ENCODE measurements around the gene MYRFL. TPM values are rescaled to one million over a fixed set of nuclear protein-coding genes. Genes with fewer than 3 reads are reported as not detected.

MYRFL gene
- total RNA-seq, 1 donor from 2014 or later = not detected

DNA sequence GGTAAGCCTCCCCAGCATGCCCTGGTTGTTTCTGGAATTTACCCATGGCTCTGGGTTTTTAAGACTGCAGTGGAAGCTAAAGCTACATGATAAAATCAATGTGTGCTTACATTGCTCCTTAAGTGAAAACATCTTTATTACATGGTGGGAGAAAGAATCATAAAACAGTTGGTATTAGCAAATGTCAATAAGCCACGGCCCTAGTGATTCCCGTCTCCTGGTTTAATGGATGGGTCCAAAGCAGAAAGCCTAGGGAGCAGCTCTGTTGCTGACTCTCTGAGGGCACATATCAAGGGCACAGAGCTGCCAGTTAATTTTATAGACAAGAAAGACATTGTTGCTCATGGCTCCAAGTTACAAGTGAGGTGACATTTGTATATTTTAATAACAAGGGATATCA, 127.9 kb downstream of the MYRFL start:
- no peaks in the 10 kb centered on the region for H3K4me1 ChIP-seq
- no peaks in the 10 kb centered on the region for H3K27me3 ChIP-seq
- no peak overlapping the region for H3K27ac ChIP-seq
- DNase-seq (ENCODE audit: extremely low spot score in 2 of 2) = no peak
- intact Hi-C loops (cut with DNase I) = no loop called here
- TF ChIP-seq POLR2AphosphoS5 (IDR thresholded peaks at IDR 0.05; ENCODE audit: insufficient read depth in 1 of 2, low read depth in 1 of 2) = no peak
- TF ChIP-seq POLR2A (IDR thresholded peaks at IDR 0.05) = no peak
- TF ChIP-seq, protein P1, sequence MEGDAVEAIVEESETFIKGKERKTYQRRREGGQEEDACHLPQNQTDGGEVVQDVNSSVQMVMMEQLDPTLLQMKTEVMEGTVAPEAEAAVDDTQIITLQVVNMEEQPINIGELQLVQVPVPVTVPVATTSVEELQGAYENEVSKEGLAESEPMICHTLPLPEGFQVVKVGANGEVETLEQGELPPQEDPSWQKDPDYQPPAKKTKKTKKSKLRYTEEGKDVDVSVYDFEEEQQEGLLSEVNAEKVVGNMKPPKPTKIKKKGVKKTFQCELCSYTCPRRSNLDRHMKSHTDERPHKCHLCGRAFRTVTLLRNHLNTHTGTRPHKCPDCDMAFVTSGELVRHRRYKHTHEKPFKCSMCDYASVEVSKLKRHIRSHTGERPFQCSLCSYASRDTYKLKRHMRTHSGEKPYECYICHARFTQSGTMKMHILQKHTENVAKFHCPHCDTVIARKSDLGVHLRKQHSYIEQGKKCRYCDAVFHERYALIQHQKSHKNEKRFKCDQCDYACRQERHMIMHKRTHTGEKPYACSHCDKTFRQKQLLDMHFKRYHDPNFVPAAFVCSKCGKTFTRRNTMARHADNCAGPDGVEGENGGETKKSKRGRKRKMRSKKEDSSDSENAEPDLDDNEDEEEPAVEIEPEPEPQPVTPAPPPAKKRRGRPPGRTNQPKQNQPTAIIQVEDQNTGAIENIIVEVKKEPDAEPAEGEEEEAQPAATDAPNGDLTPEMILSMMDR (IDR thresholded peaks at IDR 0.05) = no peak
- H3K4me3 ChIP-seq = no peak overlapping the region
- H3K36me3 ChIP-seq = no peaks in the 10 kb centered on the region
- no peaks in the 10 kb centered on the region for H3K9me3 ChIP-seq

GRCh38 chr12:69961246-69961645, 136.2 kb downstream of the MYRFL start:
- H3K36me3 ChIP-seq = no peaks in the 10 kb centered on the region
- H3K27ac ChIP-seq = no peak overlapping the region
- H3K4me1 ChIP-seq = peaks cover 4% of the 10 kb centered on the region
- no peak overlapping the region for H3K4me3 ChIP-seq
- no peaks in the 10 kb centered on the region for H3K27me3 ChIP-seq
- no peak for DNase-seq (ENCODE audit: extremely low spot score in 2 of 2)
- intact Hi-C loops (cut with DNase I) = no loop called here
- TF ChIP-seq, protein P1 (IDR thresholded peaks at IDR 0.05) = no peak
- H3K9me3 ChIP-seq = no peaks in the 10 kb centered on the region

- Histone ChIP-seq H3K4me1 (peaks cover 18% of the 10 kb centered on the region), H3K9me3 (no peaks in the 10 kb centered on the region), H3K36me3 (no peaks in the 10 kb centered on the region), H3K27me3 (no peaks in the 10 kb centered on the region), H3K27ac (peak overlapping the region; percentile 42), H3K4me3 (no peak overlapping the region)
- DNase-seq (ENCODE audit: extremely low spot score in 2 of 2) = no peak
- intact Hi-C loops (cut with DNase I) = no loop called here
- TF ChIP-seq POLR2AphosphoS5 (IDR thresholded peaks at IDR 0.05; ENCODE audit: insufficient read depth in 1 of 2, low read depth in 1 of 2) = no peak
- TF ChIP-seq POLR2A (IDR thresholded peaks at IDR 0.05) = no peak
- TF ChIP-seq, protein P1 (IDR thresholded peaks at IDR 0.05) = no peak
These were observed 141.4 kb downstream of the MYRFL start for GRCh38 chr12:69966409-69966808.

DNA sequence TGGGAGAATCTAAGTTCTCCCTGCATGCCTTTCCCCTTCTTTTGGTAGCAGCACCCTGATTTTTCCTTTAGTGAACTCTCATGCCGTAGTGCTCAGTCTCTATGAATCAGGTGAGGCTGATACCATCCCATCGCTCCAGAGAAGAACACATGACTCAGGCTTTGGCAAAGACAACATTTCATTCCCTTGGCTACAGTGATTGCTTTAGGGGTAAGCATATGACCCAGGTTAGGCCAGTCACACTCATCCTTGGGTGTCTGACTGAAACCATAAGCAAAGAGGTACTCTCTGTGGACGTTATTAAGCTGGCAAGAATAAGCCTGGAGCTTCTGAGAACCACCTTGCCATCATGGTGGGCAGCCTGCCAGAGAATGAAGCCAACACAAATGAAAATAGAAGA, 141.8 kb downstream of the MYRFL start:
- intact Hi-C loops (cut with DNase I) = no loop called here
- H3K9me3 ChIP-seq = no peaks in the 10 kb centered on the region
- no peak for DNase-seq (ENCODE audit: extremely low spot score in 2 of 2)
- peaks cover 18% of the 10 kb centered on the region for H3K4me1 ChIP-seq
- no peak overlapping the region for H3K4me3 ChIP-seq
- TF ChIP-seq POLR2A (IDR thresholded peaks at IDR 0.05) (no peak), POLR2AphosphoS5 (IDR thresholded peaks at IDR 0.05; ENCODE audit: insufficient read depth in 1 of 2, low read depth in 1 of 2) (peak in 1 of 2 donors; percentile 35)
- TF ChIP-seq, protein P1 (IDR thresholded peaks at IDR 0.05) = no peak
- H3K27me3 ChIP-seq = no peaks in the 10 kb centered on the region
- peak overlapping the region; percentile 42 for H3K27ac ChIP-seq
- no peaks in the 10 kb centered on the region for H3K36me3 ChIP-seq

DNA sequence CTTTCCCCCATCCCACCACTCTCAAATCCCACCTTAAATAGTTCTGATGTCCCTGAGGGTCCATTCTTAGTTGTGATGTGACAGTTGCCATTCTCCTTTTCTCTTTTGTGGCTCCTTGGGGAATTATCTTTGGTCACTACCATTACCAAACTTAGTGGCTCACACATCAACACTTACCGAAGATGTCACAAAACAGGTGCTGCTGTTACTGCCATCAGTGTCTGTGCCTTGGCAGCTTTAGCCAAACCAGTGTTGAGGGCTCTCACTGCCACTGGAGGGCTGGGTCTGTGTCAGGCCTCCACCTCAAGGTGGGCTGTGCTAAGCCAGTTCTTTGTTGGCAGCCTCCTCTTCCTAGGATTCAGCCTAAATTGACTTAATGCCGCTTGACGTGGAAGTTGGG, 144.0 kb downstream of the MYRFL start:
- no peak for DNase-seq (ENCODE audit: extremely low spot score in 2 of 2)
- H3K4me1 ChIP-seq = peaks cover 18% of the 10 kb centered on the region
- TF ChIP-seq POLR2A (IDR thresholded peaks at IDR 0.05) (no peak), POLR2AphosphoS5 (IDR thresholded peaks at IDR 0.05; ENCODE audit: insufficient read depth in 1 of 2, low read depth in 1 of 2) (no peak)
- TF ChIP-seq, protein P1 (IDR thresholded peaks at IDR 0.05) = no peak
- H3K4me3 ChIP-seq = no peak overlapping the region
- no peak overlapping the region for H3K27ac ChIP-seq
- no peaks in the 10 kb centered on the region for H3K36me3 ChIP-seq
- intact Hi-C loops (cut with DNase I) = no loop called here
- no peaks in the 10 kb centered on the region for H3K9me3 ChIP-seq
- H3K27me3 ChIP-seq = no peaks in the 10 kb centered on the region

Data from vagina (tissue), 2 donors.